ENCODE data around the gene HDGF. TPM values are rescaled to one million over a fixed set of nuclear protein-coding genes. Genes with fewer than 3 reads are reported as not detected.

The HDGF gene
- total and polyA plus RNA-seq, 5 donors from 2014 or later = 26.9 to 87.6 (median 41.8) TPM

DNA sequence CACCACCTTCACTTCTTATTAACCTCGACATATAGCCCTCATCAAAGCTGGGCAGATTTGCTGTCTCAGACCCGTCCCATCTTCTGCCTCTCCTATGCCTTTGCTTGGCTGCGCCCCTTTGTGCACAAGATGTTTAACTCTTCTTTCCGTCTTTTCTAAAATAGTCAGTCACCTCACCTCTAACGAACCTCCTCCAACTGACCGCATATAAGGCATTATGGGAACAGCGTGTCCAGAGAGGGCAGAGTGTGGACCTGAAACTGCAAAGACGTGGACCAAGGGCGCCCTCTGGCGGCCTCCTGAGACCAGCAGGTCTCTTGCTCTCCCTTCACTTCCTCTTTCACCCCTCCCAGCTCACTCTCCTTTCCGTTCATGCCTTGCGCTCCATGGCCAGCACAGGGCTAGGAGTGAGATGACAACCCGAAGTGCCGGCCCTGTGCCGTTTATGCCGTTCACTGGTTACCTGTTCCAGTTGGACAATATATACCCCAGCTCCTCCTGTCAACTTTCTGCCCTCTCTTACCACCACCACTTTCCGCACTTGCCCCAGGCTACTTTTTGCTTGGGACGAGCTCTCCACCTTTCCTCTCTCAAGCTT, 25.7 kb downstream of the HDGF start:
- Mint-ChIP-seq H3K27me3 (no peaks in the 10 kb centered on the region), H3K36me3 (peaks cover 14% of the 10 kb centered on the region), H3K4me3 (no peak overlapping the region), H3K9me3 (no peaks in the 10 kb centered on the region), H3K4me1 (peaks cover 7 to 30% (median 23%) of the 10 kb centered on the region in 4 donors), H3K27ac (no peak overlapping the region)
- Histone ChIP-seq H3K4me3 (ENCODE audit: low read depth, low read length) (peak overlapping the region; percentile 96), H3K4me1 (ENCODE audit: control insufficient read depth, insufficient read depth, low read length, poor library complexity, severe bottlenecking) (peaks cover 48% of the 10 kb centered on the region), H3K9me3 (ENCODE audit: control insufficient read depth in 2 of 2, low read length in 2 of 2) (no peaks in the 10 kb centered on the region), H3K27me3 (ENCODE audit: control insufficient read depth, insufficient read depth, low read length) (no peaks in the 10 kb centered on the region), H3K27ac (ENCODE audit: insufficient read depth, low read length, poor library complexity, severe bottlenecking) (no peak overlapping the region), H3K36me3 (ENCODE audit: control insufficient read depth, insufficient read depth, low read length) (peaks cover 42% of the 10 kb centered on the region)
- DNase-seq = peak; percentile 71 to 84 (median 79)
- peak; percentile 13 to 29 for ATAC-seq (ENCODE audit: low read depth in 2 of 2)

DNA sequence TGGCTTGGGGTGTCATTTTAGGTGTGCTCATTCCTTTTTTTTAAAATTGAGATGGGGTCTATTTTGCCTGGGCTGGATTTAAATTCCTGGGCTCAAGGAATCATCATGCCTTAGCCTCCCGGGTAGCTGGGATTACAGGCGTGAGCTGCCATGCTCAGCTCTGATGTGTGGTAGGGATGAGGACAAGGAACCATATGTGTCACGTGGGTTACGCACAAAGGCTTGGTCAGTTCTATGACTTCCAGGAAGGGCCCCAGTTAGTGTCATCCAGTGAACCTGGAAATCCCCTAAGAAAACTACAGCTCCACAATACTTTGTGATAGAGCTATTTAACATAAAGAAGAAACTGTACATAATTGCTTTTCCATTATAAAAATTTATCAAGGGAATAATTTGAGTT, 29.9 kb downstream of the HDGF start:
- H3K27ac ChIP-seq (ENCODE audit: insufficient read depth, low read length, poor library complexity, severe bottlenecking) = no peak overlapping the region
- H3K4me3 ChIP-seq (ENCODE audit: low read depth, low read length) = no peak overlapping the region
- no peaks in the 10 kb centered on the region for H3K27me3 ChIP-seq (ENCODE audit: control insufficient read depth, insufficient read depth, low read length)
- Mint-ChIP-seq H3K9me3 (no peaks in the 10 kb centered on the region), H3K4me1 (peaks cover 7 to 25% (median 13%) of the 10 kb centered on the region in 4 donors), H3K36me3 (peaks cover 21% of the 10 kb centered on the region), H3K4me3 (no peak overlapping the region), H3K27ac (peak overlapping the region in 1 of 3 donors; percentile 11), H3K27me3 (no peaks in the 10 kb centered on the region)
- H3K9me3 ChIP-seq (ENCODE audit: control insufficient read depth in 2 of 2, low read length in 2 of 2) = no peaks in the 10 kb centered on the region
- H3K4me1 ChIP-seq (ENCODE audit: control insufficient read depth, insufficient read depth, low read length, poor library complexity, severe bottlenecking) = peaks cover 27% of the 10 kb centered on the region
- DNase-seq = no peak
- no peak for ATAC-seq (ENCODE audit: low read depth in 2 of 2)
- peaks cover 57% of the 10 kb centered on the region for H3K36me3 ChIP-seq (ENCODE audit: control insufficient read depth, insufficient read depth, low read length)

DNA sequence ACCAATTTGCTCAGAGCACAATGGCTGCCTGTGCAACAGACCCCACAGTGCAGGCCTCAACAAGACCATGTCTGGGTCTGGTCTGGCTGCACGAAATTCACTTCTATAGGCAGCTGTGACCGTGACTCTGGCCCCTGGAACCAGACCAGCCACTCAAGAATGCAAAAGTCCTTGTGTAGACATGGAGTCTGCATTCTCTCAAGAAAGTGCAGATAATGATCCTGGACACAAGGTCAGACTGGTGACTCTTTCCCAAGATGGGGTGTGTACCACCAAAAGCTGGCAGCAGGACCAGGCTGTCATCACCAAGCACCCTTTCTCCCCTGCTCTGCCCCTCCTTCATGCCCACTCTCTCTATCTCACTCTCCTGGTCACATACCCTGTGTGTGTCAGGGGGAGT, 30.3 kb downstream of the HDGF start:
- no peak overlapping the region for H3K4me3 Mint-ChIP-seq
- H3K9me3 Mint-ChIP-seq = no peaks in the 10 kb centered on the region
- H3K27me3 Mint-ChIP-seq = no peaks in the 10 kb centered on the region
- Histone ChIP-seq H3K4me1 (ENCODE audit: control insufficient read depth, insufficient read depth, low read length, poor library complexity, severe bottlenecking) (peaks cover 23% of the 10 kb centered on the region), H3K27ac (ENCODE audit: insufficient read depth, low read length, poor library complexity, severe bottlenecking) (no peak overlapping the region), H3K36me3 (ENCODE audit: control insufficient read depth, insufficient read depth, low read length) (peaks cover 57% of the 10 kb centered on the region), H3K27me3 (ENCODE audit: control insufficient read depth, insufficient read depth, low read length) (no peaks in the 10 kb centered on the region), H3K9me3 (ENCODE audit: control insufficient read depth in 2 of 2, low read length in 2 of 2) (no peaks in the 10 kb centered on the region), H3K4me3 (ENCODE audit: low read depth, low read length) (no peak overlapping the region)
- H3K27ac Mint-ChIP-seq = peak overlapping the region in 1 of 3 donors; percentile 11
- no peak for ATAC-seq (ENCODE audit: low read depth in 2 of 2)
- H3K4me1 Mint-ChIP-seq = peaks cover 7 to 29% (median 13%) of the 10 kb centered on the region in 4 donors
- H3K36me3 Mint-ChIP-seq = peaks cover 22% of the 10 kb centered on the region
- no peak for DNase-seq

DNA sequence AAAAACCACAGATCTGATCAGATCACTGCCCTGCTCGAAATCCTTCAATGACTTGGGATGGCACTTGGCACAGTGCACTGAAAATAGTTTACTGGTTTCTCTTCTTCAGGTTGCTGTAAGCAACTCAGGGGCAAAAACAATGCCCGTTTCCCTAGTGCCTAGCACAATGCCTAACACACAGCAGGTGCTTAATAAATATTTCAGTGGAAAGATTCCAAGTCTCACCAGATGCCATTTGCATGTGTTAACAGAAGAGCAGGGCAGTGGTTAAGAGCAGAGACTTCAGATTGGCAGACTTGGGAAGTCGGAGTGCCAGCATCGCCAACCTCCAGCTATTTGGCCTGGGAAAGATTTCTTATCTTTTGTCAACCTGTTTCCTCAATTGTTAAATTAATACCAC, 34.1 kb downstream of the HDGF start:
- Mint-ChIP-seq H3K9me3 (no peaks in the 10 kb centered on the region), H3K4me3 (peak overlapping the region in 1 of 4 donors; percentile 5), H3K27me3 (no peaks in the 10 kb centered on the region), H3K36me3 (peaks cover 15% of the 10 kb centered on the region), H3K27ac (no peak overlapping the region), H3K4me1 (peaks cover 3 to 28% (median 6%) of the 10 kb centered on the region in 4 donors)
- Histone ChIP-seq H3K36me3 (ENCODE audit: control insufficient read depth, insufficient read depth, low read length) (peaks cover 29% of the 10 kb centered on the region), H3K4me3 (ENCODE audit: low read depth, low read length) (no peak overlapping the region), H3K27me3 (ENCODE audit: control insufficient read depth, insufficient read depth, low read length) (no peaks in the 10 kb centered on the region), H3K27ac (ENCODE audit: insufficient read depth, low read length, poor library complexity, severe bottlenecking) (no peak overlapping the region), H3K4me1 (ENCODE audit: control insufficient read depth, insufficient read depth, low read length, poor library complexity, severe bottlenecking) (no peaks in the 10 kb centered on the region), H3K9me3 (ENCODE audit: control insufficient read depth in 2 of 2, low read length in 2 of 2) (no peaks in the 10 kb centered on the region)
- no peak for DNase-seq
- ATAC-seq (ENCODE audit: low read depth in 2 of 2) = no peak

DNA sequence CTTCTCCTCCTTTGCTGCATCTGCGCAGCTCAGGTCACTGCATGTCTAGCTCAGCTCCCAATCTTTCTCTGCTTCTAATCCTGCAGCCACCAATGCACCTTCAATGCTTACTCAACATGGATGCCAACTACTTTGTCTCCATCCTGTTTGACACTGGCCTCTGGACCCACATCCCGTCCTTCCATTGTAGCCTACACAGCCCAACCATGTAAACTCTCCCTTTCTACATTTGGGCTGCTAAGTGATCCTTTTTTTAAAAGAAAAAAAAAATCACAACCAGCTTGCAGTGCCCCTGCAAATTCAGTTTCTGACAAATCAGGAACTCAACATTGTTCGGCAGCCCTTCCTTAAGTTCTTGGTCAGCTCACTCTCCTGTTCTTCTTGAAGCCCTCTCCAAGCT, 36.6 kb downstream of the HDGF start:
- Mint-ChIP-seq H3K36me3 (peaks cover 15% of the 10 kb centered on the region), H3K9me3 (no peaks in the 10 kb centered on the region), H3K27me3 (no peaks in the 10 kb centered on the region), H3K4me1 (peaks cover 3 to 24% (median 4%) of the 10 kb centered on the region in 4 donors), H3K27ac (peak overlapping the region in 1 of 3 donors; percentile 53), H3K4me3 (peak overlapping the region in 1 of 4 donors; percentile 38)
- ATAC-seq (ENCODE audit: low read depth in 2 of 2) = no peak
- peaks cover 8% of the 10 kb centered on the region for H3K36me3 ChIP-seq (ENCODE audit: control insufficient read depth, insufficient read depth, low read length)
- no peak overlapping the region for H3K4me3 ChIP-seq (ENCODE audit: low read depth, low read length)
- no peaks in the 10 kb centered on the region for H3K27me3 ChIP-seq (ENCODE audit: control insufficient read depth, insufficient read depth, low read length)
- no peak overlapping the region for H3K27ac ChIP-seq (ENCODE audit: insufficient read depth, low read length, poor library complexity, severe bottlenecking)
- no peaks in the 10 kb centered on the region for H3K9me3 ChIP-seq (ENCODE audit: control insufficient read depth in 2 of 2, low read length in 2 of 2)
- DNase-seq = no peak
- H3K4me1 ChIP-seq (ENCODE audit: control insufficient read depth, insufficient read depth, low read length, poor library complexity, severe bottlenecking) = no peaks in the 10 kb centered on the region

DNA sequence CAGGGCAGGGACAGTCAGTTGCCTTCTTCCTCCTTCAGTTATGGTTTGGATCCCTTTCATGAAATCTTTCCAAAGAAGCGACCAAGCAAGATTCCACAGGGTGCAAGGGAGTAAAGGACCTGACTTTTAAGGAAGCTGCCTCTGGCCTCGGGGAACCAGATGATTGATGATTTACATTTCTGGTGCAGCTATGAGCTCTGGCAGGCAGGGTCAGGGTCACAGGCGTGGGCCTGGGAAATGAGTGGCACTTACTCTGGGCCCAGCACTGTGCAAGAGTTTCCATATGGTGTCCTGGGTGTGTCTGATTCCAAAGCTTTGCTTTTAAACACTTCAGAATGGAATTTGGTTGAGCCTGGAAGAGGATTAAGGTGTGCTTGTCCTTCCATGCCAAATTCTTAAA, 38.8 kb downstream of the HDGF start:
- H3K4me3 ChIP-seq (ENCODE audit: low read depth, low read length) = no peak overlapping the region
- H3K27me3 ChIP-seq (ENCODE audit: control insufficient read depth, insufficient read depth, low read length) = no peaks in the 10 kb centered on the region
- Mint-ChIP-seq H3K27me3 (peaks cover 6% of the 10 kb centered on the region), H3K27ac (no peak overlapping the region), H3K4me3 (no peak overlapping the region), H3K4me1 (peaks cover 3 to 32% (median 6%) of the 10 kb centered on the region in 4 donors), H3K36me3 (peaks cover 15% of the 10 kb centered on the region), H3K9me3 (no peaks in the 10 kb centered on the region)
- no peak overlapping the region for H3K27ac ChIP-seq (ENCODE audit: insufficient read depth, low read length, poor library complexity, severe bottlenecking)
- H3K4me1 ChIP-seq (ENCODE audit: control insufficient read depth, insufficient read depth, low read length, poor library complexity, severe bottlenecking) = no peaks in the 10 kb centered on the region
- DNase-seq (no peak), ATAC-seq (ENCODE audit: low read depth in 2 of 2) (no peak)
- no peaks in the 10 kb centered on the region for H3K9me3 ChIP-seq (ENCODE audit: control insufficient read depth in 2 of 2, low read length in 2 of 2)
- peaks cover 4% of the 10 kb centered on the region for H3K36me3 ChIP-seq (ENCODE audit: control insufficient read depth, insufficient read depth, low read length)

DNA sequence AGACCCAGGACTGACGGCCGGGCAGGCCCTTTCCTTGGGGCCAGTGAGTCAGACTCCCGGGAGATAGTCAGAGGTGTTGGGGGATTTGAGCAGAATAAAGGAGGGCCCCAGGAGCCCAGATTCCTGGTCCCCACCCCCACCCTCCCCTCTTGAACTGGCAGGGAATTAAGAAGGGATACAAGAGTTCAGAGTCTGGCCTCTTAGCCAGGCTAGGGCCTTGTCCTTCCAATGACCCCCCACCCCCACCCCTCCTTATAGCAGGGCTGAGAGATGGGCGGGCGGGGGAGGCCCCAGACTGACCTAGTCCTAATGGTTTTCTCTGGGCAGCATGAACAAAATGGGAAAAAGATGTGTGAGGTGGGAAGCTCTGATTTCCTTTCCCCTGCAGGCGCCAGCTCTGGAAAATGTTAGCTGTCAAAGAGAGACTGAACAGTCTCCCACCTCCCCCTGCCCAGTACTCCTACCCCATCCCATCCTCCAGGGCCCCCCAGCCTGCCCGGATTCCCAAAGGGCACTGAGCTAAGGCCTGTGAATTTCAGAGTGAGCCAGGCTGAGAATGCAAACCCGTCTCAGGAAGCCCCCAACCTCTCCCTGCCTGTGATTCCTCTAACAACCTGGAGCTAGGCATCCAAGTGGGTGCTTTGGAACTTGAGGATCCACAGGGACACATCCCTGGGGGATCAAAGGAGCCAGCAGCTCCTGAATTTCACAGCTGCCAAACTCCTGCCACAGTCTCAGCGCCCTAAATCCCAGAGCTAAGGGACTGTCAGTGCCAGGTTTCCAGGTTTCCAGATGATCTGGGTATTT, 40.3 kb downstream of the HDGF start:
- Mint-ChIP-seq H3K4me1 (peaks cover 4 to 34% (median 12%) of the 10 kb centered on the region in 4 donors), H3K36me3 (peaks cover 9% of the 10 kb centered on the region), H3K4me3 (no peak overlapping the region), H3K27ac (no peak overlapping the region), H3K27me3 (peaks cover 11% of the 10 kb centered on the region), H3K9me3 (no peaks in the 10 kb centered on the region)
- DNase-seq = no peak
- Histone ChIP-seq H3K27ac (ENCODE audit: insufficient read depth, low read length, poor library complexity, severe bottlenecking) (no peak overlapping the region), H3K9me3 (ENCODE audit: control insufficient read depth in 2 of 2, low read length in 2 of 2) (no peaks in the 10 kb centered on the region), H3K4me3 (ENCODE audit: low read depth, low read length) (no peak overlapping the region), H3K4me1 (ENCODE audit: control insufficient read depth, insufficient read depth, low read length, poor library complexity, severe bottlenecking) (peaks cover 12% of the 10 kb centered on the region), H3K36me3 (ENCODE audit: control insufficient read depth, insufficient read depth, low read length) (no peaks in the 10 kb centered on the region), H3K27me3 (ENCODE audit: control insufficient read depth, insufficient read depth, low read length) (no peaks in the 10 kb centered on the region)
- ATAC-seq (ENCODE audit: low read depth in 2 of 2) = no peak
